ENCODE results near the gene DRP2.
A peak's percentile ranks its signal among the peaks of the same experiment; 100 is the strongest.
"Not testable (repeated sequence)": the region's sequence is repeated elsewhere in the genome, so short reads cannot be mapped to it uniquely, and the experiment has no call there.

Gene DRP2

GRCh38 chrX:101252634-101253033 lies 33.0 kb downstream of the DRP2 start:
- DNase-seq: no peak

DNA sequence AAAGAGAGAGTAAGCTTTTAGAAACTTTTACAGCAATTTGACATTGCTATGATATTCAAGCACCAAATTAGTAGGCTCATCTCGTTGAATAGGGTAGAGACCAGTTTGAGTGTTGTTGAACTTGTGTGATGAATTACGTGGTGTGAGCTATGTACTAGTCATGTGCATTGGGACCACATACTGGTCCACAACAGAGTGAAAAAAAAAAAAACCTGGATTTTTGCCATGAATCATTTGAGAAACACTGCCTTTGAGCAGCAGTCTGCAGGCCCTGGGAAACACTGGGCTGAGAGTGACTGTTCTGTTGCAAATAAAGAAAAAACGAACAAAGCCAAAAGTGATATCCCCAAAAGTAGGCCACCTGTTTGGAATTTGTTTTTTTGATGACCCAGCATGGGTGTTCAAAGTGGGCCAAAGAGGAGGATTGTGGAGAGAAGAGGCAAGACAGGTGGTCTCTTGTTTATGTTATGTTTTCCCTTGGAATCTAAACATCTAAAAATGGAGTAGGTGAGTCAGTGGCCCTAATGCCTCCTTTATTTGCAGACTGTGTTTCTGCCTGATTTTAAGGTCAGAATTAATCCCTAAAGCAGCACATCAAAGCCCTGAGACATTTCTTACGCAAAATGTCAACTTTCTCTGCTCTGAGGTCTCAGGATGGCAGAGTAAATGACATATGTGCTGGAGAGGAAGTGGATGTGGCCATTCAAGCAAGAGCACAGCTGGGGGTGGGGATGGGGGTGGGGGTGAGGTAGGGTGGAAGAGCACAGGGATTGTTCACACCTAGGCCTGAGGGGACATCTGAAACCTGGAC lies 38.1 kb downstream of the DRP2 start:
- DNase-seq: no peak

- DNase-seq: no peak
Observed at GRCh38 chrX:101258259-101258581, 38.6 kb downstream of the DRP2 start.

- DNase-seq: no peak
Observed at GRCh38 chrX:101260435-101260834, 40.8 kb downstream of the DRP2 start.

DNA sequence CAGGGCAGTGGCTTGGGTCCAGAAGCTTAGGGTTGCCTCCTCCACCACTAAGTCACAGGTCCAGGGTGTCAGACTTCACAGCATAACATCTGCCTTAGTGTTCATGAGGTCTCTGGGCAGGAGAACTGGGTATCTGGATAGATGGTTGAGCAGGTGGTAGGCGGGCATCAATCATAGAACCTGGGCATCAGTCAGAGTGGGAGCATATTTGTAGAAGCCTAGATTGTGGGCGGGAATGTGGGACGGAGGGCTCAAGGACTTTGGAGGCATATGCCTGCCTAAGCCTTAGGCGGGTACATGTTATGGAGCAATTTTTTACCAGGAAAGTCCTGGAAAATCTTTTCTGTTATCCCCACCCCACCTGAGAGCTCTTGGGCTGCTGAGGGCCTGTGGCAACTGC lies 43.0 kb downstream of the DRP2 start:
- DNase-seq: no peak

DNA sequence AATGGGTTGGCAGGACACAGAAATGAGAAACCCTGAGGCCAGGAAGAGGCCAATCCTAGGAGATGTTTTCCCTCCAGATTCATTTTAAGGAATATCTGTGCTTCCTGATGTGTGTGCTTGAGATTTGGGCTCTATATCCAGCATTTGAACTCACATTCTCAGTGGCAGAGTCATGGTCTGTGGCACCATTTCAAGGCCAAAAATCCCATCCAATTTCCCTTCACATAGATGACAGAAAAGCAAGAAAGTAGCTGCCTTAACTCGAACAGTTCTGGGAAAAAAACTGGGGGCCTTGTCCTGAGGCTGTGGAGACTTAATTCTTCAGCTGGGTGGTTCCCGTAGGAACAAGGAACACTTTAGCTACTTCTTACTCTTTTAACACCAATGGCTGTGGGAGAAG lies 44.2 kb downstream of the DRP2 start:
- DNase-seq: no peak

DNA sequence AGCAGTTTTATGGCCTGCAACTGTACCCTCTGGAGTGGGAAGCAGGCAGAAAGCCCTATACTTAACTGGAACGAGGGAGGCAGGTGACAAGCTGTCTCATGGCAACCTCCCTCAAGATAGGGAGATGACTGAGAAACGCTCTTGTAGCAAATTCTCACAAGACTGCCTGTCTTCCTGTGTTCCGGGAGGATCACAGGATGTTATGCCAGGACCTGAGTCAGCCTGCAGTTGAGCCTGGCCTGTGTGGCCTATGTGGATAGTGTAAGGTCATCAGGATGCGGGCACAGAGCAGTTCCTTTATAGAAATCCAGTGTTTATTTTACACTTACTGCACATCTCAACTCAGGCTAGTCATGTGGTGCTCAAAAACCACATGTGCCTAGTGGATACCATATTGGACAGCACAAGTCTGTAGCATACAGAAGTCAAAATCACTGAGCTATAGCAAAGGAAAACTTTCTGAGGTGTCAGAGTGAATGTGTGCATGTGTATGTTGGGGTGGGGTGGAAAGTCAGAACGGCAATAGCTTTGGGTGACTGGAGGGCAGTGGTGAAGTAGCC lies 46.4 kb downstream of the DRP2 start:
- no peak for DNase-seq

DNA sequence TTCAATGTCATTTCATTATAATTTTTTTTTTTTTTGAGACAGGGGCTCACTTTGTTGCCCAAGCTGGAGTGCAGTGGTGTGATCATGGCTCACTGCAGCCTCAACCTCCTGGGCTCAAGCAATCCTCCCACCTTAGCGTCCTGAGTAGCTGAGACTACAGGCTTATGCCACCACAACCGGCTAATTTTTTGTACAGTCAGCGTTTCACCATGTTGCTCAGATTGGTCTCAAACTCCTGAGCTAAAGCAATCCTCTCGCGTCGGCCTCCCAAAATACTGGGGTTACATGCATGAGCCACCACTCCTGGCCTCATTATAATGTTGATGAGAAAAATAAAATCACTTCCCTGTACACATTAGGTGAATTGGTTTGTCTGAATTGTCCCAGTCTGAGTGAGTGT lies 54.6 kb downstream of the DRP2 start:
- DNase-seq: no peak

DNA sequence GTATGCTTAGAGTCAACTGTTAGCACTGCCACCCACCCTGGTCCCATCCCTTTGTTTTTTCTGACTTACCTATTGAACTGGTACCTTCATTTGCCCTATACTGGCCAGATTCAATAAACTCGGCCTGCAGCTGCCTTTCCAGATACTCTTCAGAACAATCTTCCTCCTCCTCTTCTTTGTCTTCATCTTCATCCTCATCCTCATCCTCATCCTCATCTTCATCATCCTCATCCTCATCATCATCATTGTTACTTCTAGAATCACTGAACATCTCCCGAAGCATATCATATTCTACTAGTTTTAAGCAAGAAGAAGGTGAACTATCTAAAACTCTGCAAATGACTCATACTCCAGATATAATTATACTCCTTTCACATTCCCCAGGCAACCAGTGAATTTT lies 56.7 kb downstream of the DRP2 start:
- DNase-seq: no peak

GRCh38 chrX:101287402-101287801 lies 67.8 kb downstream of the DRP2 start:
- peak; percentile 3 for DNase-seq

DNA sequence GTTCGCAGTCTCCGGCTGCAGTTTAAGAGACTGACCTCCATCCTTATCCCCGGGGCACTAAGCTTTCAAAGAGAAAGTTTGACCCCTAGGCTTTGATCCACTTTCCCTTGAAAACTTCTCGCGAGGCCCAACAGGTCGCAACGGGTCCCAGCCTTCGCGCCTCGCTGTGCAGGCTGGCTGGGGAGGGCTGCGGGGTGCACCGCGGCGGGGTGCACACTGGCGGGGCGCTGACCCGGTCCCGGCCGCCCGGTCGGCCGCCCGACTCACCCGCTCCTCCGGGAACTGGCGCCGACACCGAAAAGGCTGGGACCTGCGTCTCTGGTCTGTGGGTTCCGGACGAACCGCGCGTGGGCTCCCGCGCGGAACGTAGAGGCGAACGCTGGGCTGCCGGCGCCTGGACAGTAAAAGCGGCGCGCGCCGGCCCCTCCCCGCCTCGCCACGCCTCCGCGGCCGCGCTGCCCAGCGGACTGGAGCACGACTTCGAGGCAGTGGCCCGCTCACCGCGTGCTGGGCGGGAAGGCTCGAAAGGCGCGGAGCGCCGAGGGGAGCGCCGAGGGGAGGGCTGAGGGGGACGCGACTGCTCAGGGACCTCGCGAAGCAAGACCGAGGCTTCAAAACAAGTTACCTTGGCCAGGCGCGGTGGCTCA lies 71.5 kb downstream of the DRP2 start, which contains the start of gene TAF7L:
TSS of gene TAF7L (minus strand) at position 378 of the 647 bp plus-strand sequence. CDS start 3,791 bp downstream, outside the sequence.
- DNase-seq: no peak

GRCh38 chrX:101295603-101296002 lies 76.0 kb downstream of the DRP2 start:
- DNase-seq: not testable (repeated sequence)

DNA sequence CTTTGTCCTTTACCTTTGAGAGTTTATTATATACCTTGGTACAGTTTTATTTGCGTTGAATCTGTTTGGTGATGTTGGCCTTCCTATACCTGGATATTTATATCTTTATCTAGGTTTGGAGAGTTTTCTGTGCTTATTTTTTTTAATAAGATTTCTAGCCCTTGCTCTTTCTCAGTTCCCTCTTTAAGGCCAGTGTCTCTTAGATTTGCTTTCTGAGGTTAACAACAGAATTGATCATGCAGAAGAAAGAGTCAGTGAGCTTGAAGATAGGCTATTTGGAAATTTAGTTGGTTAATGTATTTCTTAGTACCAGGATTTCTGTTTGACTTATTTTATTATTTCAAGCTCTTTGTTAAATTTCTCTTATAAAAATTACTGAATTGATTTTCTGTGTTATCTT lies 84.2 kb downstream of the DRP2 start:
- no peak for DNase-seq
